Liver (tissue), 9 donors: ENCODE data around the gene UHRF2. TPM values are rescaled to one million over a fixed set of nuclear protein-coding genes. Genes with fewer than 3 reads are reported as not detected.

Source experiments
- DNase-seq: peaks from one replicate; pipeline ENCODE4 v3.0.0-alpha.2; 2017; ENCODE audit warnings: low spot score
- H3K27ac ChIP-seq, 2 donors: one replicate each; pipeline ENCODE4 v1.7.0; 2013; ENCODE audit warnings: inconsistent platforms in 2 of 2, low read length in 2 of 2, control low read depth in 1 of 2, low read depth in 1 of 2, mild to moderate bottlenecking in 1 of 2
- H3K27me3 ChIP-seq, 4 donors: one replicate each; pipeline versions ENCODE4 v1.6.1 to v1.7.0; 2013; ENCODE audit warnings: low read length in 3 of 4, inconsistent platforms in 1 of 4, mild to moderate bottlenecking in 1 of 4, moderate library complexity in 1 of 4; ENCODE audit not compliant: control insufficient read depth in 4 of 4, insufficient read depth in 4 of 4
- H3K36me3 ChIP-seq, 4 donors: one replicate each; pipeline versions ENCODE4 v1.6.1 to v1.7.0; 2013; ENCODE audit warnings: low read length in 3 of 4, mild to moderate bottlenecking in 3 of 4, low read depth in 1 of 4, moderate library complexity in 1 of 4; ENCODE audit not compliant: control insufficient read depth in 4 of 4, insufficient read depth in 3 of 4
- H3K4me1 ChIP-seq, 4 donors: one replicate each; pipeline versions ENCODE4 v1.6.1 to v1.7.0; 2013; ENCODE audit warnings: low read length in 3 of 4, mild to moderate bottlenecking in 3 of 4, moderate library complexity in 1 of 4; ENCODE audit not compliant: control insufficient read depth in 4 of 4, insufficient read depth in 4 of 4
- H3K4me3 ChIP-seq, 3 donors: one replicate each; pipeline versions ENCODE4 v1.6.1 to v1.7.0; 2013; ENCODE audit warnings: low read length in 3 of 3, control low read depth in 1 of 3, low read depth in 1 of 3, mild to moderate bottlenecking in 1 of 3
- H3K9ac ChIP-seq, 2 donors: one replicate each; pipeline ENCODE4 v1.7.0; 2013; ENCODE audit warnings: low read length in 2 of 2, mild to moderate bottlenecking in 2 of 2, moderate library complexity in 2 of 2, control low read depth in 1 of 2, low read depth in 1 of 2
- H3K9me3 ChIP-seq, 4 donors: one replicate each; pipeline versions ENCODE4 v1.6.1 to v1.7.0; 2013; ENCODE audit warnings: low read length in 3 of 4; ENCODE audit not compliant: control insufficient read depth in 4 of 4
- ATF3 ChIP-seq: IDR thresholded peaks from 2 replicates; pipeline ENCODE4 v1.6.1; 2016; ENCODE audit warnings: antibody characterized with exemption
- CTCF ChIP-seq: fragments of 150-350 bp; IDR thresholded peaks from 2 replicates; pipeline ENCODE4 v1.5.1; 2017; ENCODE audit warnings: improper control_type of control experiment, low read depth, low read length; ENCODE audit not compliant: missing input control
- EGR1 ChIP-seq, 2 donors: IDR thresholded peaks; 2 replicates each; pipeline ENCODE4 v1.6.1; 2016 to 2018; ENCODE audit warnings: antibody characterized with exemption in 2 of 2, low read depth in 2 of 2
- FOXA2 ChIP-seq: IDR thresholded peaks from 2 replicates; pipeline ENCODE4 v1.6.1; 2016; ENCODE audit warnings: antibody characterized with exemption
- GABPA ChIP-seq, 2 donors: IDR thresholded peaks in 1 of 2; conservative IDR thresholded peaks in 1 of 2; 2 replicates each; pipeline ENCODE4 v1.6.1; 2016; ENCODE audit warnings: antibody characterized with exemption in 2 of 2, mild to moderate bottlenecking in 1 of 2, moderate library complexity in 1 of 2
- HNF4A ChIP-seq, 2 donors: conservative IDR thresholded peaks; 2 replicates each; pipeline ENCODE4 v1.6.1; 2016; ENCODE audit warnings: antibody characterized with exemption in 2 of 2, mild to moderate bottlenecking in 2 of 2
- HNF4G ChIP-seq: IDR thresholded peaks from 2 replicates; pipeline ENCODE4 v1.6.1; 2016; ENCODE audit warnings: antibody characterized with exemption
- JUND ChIP-seq, 2 donors: IDR thresholded peaks; 2 replicates each; pipeline ENCODE4 v1.6.1; 2016; ENCODE audit warnings: antibody characterized with exemption in 2 of 2
- MAX ChIP-seq: IDR thresholded peaks from 2 replicates; pipeline ENCODE4 v1.6.1; 2016; ENCODE audit warnings: antibody characterized with exemption
- NR2F2 ChIP-seq: IDR thresholded peaks from 2 replicates; pipeline ENCODE4 v1.6.1; 2016; ENCODE audit warnings: antibody characterized with exemption
- RAD21 ChIP-seq, 2 donors: IDR thresholded peaks; 2 replicates each; pipeline ENCODE4 v1.6.1; 2016; ENCODE audit warnings: antibody characterized with exemption in 2 of 2, mild to moderate bottlenecking in 2 of 2
- REST ChIP-seq: IDR thresholded peaks from 2 replicates; pipeline ENCODE4 v1.6.1; 2016; ENCODE audit warnings: antibody characterized with exemption, mild to moderate bottlenecking
- RXRA ChIP-seq, 2 donors: IDR thresholded peaks; 2 replicates each; pipeline ENCODE4 v1.6.1; 2017 to 2018; ENCODE audit warnings: antibody characterized with exemption in 2 of 2, mild to moderate bottlenecking in 1 of 2
- SP1 ChIP-seq: IDR thresholded peaks from 2 replicates; pipeline ENCODE4 v1.6.1; 2018; ENCODE audit warnings: antibody characterized with exemption, mild to moderate bottlenecking
- TAF1 ChIP-seq: conservative IDR thresholded peaks from 2 replicates; pipeline ENCODE4 v1.6.1; 2016; ENCODE audit warnings: antibody characterized with exemption, mild to moderate bottlenecking
- WGBS: extraction: QIAGEN DNeasy Blood & Tissue Kit; methylation state at CpG from one replicate; pipeline ENCODE4 v1.1.7; 2013; 5-methylcytosine and 5-hydroxymethylcytosine counted together
- polyA plus RNA-seq, 2 donors: library from polyadenylated mRNA; stranded (reverse) in 1 of 2; unstranded in 1 of 2; fragments of 200-250 nt in 1 of 2; fragments of >200 nt in 1 of 2; fragmentation: Nextera tagmentation in 1 of 2; extraction: Ambion mirVana in 1 of 2; gene quantifications; one replicate each; pipeline versions ENCODE4 v1.2.1 to v1.2.3, GENCODE V29; 2013 to 2015
- total RNA-seq, 2 donors: library from RNA; depleted of rRNA; stranded (reverse); fragments of >200 nt; gene quantifications; one replicate each; pipeline ENCODE4 v1.2.3, GENCODE V29; 2014
- donor health status: healthy.
- donor health status: healthy.
- donor health status: healthy.
- donor health status: healthy.
- donor health status: healthy.

Gene UHRF2
- total and polyA plus RNA-seq, 4 donors, result 5.7 to 34.1 (median 16.9) TPM

- DNase-seq, result no peak
- no peak overlapping the region for H3K4me3 ChIP-seq
- no peaks in the 10 kb centered on the region for H3K36me3 ChIP-seq
- H3K4me1 ChIP-seq, result peaks cover 0 to 6% (median 0%) of the 10 kb centered on the region in 4 donors
- no peak for TF ChIP-seq JUND (IDR thresholded peaks at IDR 0.05)
- no peak for TF ChIP-seq SP1
- no peak for TF ChIP-seq HNF4G
- no peak overlapping the region for H3K27ac ChIP-seq
- WGBS, result 89% methylated on average over 11 of the region's 11 CpGs
- no peak overlapping the region for H3K9ac ChIP-seq
- no peaks in the 10 kb centered on the region for H3K9me3 ChIP-seq
- H3K27me3 ChIP-seq, result no peaks in the 10 kb centered on the region
Measured at GRCh38 chr9:6428940-6429889, 16.2 kb downstream of the UHRF2 start.

- H3K4me3 ChIP-seq, result no peak overlapping the region
Measured at GRCh38 chr9:6431038-6431437, 18.0 kb downstream of the UHRF2 start.

More at GRCh38 chr9:6431038-6431437, 18.0 kb downstream of the UHRF2 start:
- Histone ChIP-seq H3K27ac (no peak overlapping the region), H3K36me3 (peaks cover 0 to 3% (median 0%) of the 10 kb centered on the region in 4 donors), H3K9me3 (no peaks in the 10 kb centered on the region), H3K4me1 (peaks cover 0 to 6% (median 0%) of the 10 kb centered on the region in 4 donors), H3K27me3 (no peaks in the 10 kb centered on the region), H3K9ac (no peak overlapping the region)
- TF ChIP-seq RAD21 (IDR thresholded peaks at IDR 0.05) (no peak), EGR1 (IDR thresholded peaks at IDR 0.05; ENCODE audit: low read depth in 2 of 2) (no peak), CTCF (no peak), REST (no peak), FOXA2 (no peak), MAX (no peak), JUND (IDR thresholded peaks at IDR 0.05) (no peak), RXRA (IDR thresholded peaks at IDR 0.05) (no peak), HNF4G (no peak), NR2F2 (no peak), ATF3 (no peak), SP1 (no peak), HNF4A (conservative IDR thresholded peaks at IDR 0.05) (no peak), TAF1 (no peak), GABPA (IDR thresholded peaks at IDR 0.05 in 1 of 2, conservative IDR thresholded peaks at IDR 0.05 in 1 of 2) (no peak)
- no peak for DNase-seq
